Stimulated activated CD4-positive, alpha-beta T cell treated with anti-CD3 and anti-CD28 coated beads, Interleukin-12 subunit alpha, Interleukin-12 subunit beta, amount 100 ng/mL, for 48 hours (primary cell): ENCODE measurements around the gene MYB.
"Not testable (repeated sequence)": the region's sequence is repeated elsewhere in the genome, so short reads cannot be mapped to it uniquely, and the experiment has no call there.

ENCODE experiments used
- DNase-seq, 3 donors: peaks; one replicate each; pipeline ENCODE4 v3.0.0-alpha.2; 2020; ENCODE audit warnings: low read depth in 2 of 3, low spot score in 1 of 3

The MYB gene

GRCh38 chr6:135246412-135247012, 65.4 kb downstream of the MYB start:
- not testable (repeated sequence) for DNase-seq

GRCh38 chr6:135250234-135250633, 69.1 kb downstream of the MYB start:
- no peak for DNase-seq

GRCh38 chr6:135250751-135251497, 69.8 kb downstream of the MYB start:
- DNase-seq, result no peak

- no peak for DNase-seq
Observed at GRCh38 chr6:135251498-135252441, 70.7 kb downstream of the MYB start.

- no peak for DNase-seq
Observed at GRCh38 chr6:135254471-135254870, 73.4 kb downstream of the MYB start.

GRCh38 chr6:135256866-135257265, 75.8 kb downstream of the MYB start:
- no peak for DNase-seq

- DNase-seq, result no peak
Observed at GRCh38 chr6:135257631-135258405, 76.7 kb downstream of the MYB start.

- no peak for DNase-seq
Observed at GRCh38 chr6:135258970-135259369, 77.9 kb downstream of the MYB start.

GRCh38 chr6:135260612-135261011, 79.5 kb downstream of the MYB start:
- DNase-seq, result no peak

GRCh38 chr6:135261872-135262725, 81.0 kb downstream of the MYB start:
- DNase-seq, result no peak

GRCh38 chr6:135265278-135265677, 84.2 kb downstream of the MYB start:
- no peak for DNase-seq

- DNase-seq, result no peak
Observed at GRCh38 chr6:135266675-135267074, 85.6 kb downstream of the MYB start.

GRCh38 chr6:135267085-135267484, 86.0 kb downstream of the MYB start:
- no peak for DNase-seq

GRCh38 chr6:135268263-135268662, 87.2 kb downstream of the MYB start:
- DNase-seq, result no peak

GRCh38 chr6:135268740-135269139, 87.6 kb downstream of the MYB start:
- DNase-seq, result no peak
